Measurements from ENCODE around the gene GRK5.

DNA sequence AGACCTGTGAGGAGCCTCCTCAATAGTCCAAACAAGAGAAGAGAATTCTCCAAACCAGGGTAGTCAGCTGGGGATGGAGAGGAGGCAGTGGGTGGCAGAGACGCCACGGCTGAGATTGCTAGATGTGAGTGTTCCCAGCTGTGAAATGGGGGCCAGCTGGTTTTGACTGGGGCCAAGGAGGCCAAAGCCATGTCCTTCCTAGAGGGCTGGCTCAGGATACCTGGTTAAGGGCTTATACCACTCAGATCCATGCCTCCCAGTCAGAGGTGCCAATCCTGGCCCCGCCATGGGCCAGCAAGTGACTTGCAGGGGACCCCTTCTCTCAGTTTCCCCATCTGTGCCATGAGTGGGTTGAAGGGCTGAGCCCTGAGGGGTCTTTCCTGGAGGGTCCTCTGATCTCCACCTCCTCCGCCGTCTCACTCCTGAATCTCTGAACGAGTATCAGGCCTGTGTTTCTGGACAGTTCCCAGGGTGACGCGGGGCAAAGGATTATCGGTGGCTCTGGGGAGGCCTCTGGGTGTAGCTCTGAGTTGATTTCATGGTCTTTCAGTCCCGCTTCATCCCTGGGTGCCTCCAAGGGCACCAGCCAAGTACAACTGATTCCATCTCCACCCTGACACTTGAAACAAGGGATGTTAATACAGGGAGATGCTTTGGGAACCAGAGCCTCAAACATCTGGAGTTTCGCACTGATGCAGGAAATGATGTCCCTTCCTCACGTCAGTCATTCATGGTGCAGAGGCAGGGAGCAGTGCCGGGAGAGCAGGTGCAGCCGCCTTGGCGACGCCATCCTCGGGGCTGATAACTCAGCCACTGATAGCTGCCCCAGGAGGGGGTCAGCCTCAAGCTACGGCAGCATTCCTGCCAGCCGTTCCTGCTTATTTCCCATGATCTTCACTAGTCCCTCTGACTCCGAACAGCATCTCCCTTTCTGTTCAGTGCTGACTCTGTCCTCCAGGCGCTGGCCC is 208.4 kb downstream of the GRK5 start:
- TF ChIP-seq, protein P1, sequence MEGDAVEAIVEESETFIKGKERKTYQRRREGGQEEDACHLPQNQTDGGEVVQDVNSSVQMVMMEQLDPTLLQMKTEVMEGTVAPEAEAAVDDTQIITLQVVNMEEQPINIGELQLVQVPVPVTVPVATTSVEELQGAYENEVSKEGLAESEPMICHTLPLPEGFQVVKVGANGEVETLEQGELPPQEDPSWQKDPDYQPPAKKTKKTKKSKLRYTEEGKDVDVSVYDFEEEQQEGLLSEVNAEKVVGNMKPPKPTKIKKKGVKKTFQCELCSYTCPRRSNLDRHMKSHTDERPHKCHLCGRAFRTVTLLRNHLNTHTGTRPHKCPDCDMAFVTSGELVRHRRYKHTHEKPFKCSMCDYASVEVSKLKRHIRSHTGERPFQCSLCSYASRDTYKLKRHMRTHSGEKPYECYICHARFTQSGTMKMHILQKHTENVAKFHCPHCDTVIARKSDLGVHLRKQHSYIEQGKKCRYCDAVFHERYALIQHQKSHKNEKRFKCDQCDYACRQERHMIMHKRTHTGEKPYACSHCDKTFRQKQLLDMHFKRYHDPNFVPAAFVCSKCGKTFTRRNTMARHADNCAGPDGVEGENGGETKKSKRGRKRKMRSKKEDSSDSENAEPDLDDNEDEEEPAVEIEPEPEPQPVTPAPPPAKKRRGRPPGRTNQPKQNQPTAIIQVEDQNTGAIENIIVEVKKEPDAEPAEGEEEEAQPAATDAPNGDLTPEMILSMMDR (IDR thresholded peaks at IDR 0.05; ENCODE audit: borderline replicate concordance, extremely low read depth, low read length, poor library complexity, severe bottlenecking), result no peak
- TF ChIP-seq EZH2 (IDR thresholded peaks at IDR 0.05; ENCODE audit: borderline replicate concordance, low read depth, low read length, severe bottlenecking), result no peak
